GM19455 (cell line): Measurements from ENCODE around the gene MATCAP1.

Experiments used
- ATAC-seq: cut with Tn5 transposase; IDR thresholded peaks from one replicate; pipeline ENCODE4 v1.9.1; 2021; ENCODE audit not compliant: unreplicated experiment

MATCAP1 gene

GRCh38 chr16:67183627-67184452 is at the start of gene MATCAP1:
MATCAP1 (minus strand) TSS chr16:67183963; CDS start chr16:67180610, 3,353 bp downstream.
- peak; percentile 88 for ATAC-seq

GRCh38 chr16:67230809-67231660 is 47.3 kb upstream of the MATCAP1 start:
- ATAC-seq: no peak

DNA sequence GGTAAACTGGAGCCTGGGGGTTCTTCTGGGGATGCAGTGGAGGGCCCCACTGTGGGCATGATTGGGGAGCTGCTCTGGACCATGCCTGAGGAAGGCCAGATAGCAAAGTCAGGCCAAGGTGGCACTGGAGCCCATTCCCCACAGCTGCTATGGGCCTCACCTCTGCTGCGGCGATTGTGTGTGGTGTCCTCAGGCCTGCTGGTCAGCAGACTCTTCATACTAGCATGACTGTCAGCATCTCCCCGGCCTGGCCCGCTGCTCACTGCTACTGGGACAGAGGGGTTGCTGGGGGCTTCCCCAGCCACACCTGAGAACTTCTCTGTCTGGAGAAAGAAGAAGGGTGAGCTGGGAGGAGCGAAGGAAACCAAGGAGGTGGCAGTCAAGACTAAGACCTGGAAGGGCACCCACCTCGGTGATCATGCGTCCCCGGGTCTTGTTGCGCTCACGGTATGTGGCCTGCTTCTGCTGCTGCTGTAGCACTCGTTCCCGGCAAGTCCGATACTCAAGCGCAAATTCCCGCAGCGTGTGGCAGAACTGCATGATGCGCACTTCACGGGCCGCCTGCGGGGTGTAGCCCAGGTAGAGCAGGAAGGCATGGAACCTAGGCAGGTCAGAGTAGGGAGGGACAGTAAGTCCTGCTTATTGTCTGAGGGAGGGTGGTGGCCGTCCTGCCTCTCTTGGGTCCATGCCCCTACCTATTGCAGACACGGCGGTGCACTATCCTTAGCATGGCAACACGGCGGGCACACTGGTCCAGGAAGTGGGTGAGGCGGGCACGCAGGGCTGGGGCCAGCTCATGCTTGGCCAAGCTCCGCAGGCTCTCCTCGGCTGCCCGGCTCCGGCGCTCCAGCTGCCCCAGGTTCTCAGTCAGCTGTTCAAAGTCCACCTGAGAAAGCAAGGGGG is 46.4 kb upstream of the MATCAP1 start:
- ATAC-seq: no peak

DNA sequence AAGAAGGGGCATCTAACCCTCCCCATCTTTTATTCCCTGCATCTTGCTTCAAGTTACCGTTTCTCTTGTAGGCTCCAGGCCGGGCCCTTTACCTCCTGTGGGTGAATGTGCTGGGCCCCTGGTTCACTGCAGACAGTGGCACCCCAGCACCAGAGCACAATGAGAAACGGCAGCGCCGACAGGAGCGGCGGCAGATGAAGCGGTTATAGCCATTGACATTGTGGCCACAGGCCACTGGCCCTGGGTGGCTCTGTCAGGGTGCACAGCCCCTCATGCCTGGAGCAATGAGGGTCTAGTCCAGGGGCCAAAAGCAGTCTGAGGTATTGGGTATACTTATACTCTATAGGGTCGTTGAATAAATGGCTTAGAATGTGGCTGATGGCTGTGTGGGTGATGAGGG is 45.1 kb upstream of the MATCAP1 start:
- no peak for ATAC-seq

DNA sequence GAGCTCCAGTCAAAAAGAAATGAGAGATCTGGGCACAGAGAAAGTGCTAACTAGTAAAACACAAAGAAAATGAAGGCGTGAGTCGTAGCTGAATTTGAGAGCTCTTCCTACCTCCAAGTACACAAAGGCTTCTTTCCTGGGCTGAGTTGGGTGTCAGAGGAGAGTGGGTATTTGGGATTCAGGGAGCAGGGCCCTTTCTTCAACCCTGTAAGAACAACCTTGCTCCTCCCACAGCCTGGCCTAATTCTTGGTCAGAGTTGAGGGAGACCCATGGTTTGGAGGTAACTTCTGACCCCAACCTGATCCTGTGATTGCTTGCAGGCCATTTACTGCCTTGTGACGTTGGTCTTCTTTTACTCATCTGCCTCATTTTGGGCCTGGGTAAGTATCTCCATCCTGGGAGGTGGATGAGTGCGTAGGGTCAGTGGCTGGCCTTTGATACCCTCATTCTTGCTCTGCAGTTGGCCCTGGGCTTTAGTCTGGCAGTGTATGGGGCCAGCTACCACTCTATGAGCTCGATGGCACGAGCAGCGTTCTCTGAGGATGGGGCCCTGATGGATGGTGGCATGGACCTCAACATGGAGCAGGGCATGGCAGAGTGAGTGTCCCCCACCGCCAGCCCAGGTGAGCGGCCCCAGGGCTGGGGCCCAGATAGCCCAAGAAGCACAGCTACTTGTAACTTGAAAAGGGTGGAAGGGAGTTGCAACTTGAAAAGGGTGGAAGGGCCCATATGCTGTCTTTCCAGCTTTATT is 44.4 kb upstream of the MATCAP1 start:
- ATAC-seq: no peak

GRCh38 chr16:67227567-67227921 is 43.8 kb upstream of the MATCAP1 start:
- no peak for ATAC-seq

DNA sequence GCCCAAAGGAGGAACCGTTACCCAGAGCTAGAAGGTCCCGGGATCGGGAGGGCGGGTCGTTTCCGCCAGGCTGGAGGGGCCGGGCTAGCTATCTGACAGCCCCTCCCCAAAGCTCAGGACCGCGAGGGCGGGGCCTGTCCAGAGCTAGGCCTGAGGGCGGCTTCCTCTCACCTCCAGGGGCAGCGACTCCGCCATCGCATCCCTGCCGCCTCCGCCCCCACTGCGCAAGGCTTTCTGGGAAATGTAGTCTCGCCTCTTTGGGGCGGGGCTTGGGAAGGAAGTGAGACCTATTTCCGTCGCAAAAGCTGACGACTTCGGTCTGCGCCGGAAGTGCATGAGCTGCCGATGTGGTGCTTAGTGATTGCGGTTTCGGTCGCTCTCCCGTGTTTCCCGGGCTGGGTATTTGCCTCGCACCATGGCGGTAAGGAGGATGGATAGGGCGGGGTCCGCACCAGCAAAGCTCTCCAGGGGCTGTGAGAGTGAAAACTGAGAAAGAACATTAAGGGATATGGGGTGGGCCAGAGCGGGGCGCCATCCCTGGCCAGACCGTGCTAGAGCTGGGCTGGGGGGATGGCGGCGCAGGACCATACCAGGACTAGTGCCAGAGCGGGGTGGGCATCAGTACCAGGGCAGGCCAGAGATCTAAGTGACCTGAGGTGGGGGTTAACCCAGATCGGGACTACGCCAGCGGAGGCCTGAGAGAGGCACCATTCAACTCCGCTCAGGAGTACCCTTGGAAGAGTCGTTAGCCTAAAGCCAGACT is 43.2 kb upstream of the MATCAP1 start, which contains the start of gene TMEM208:
TMEM208 (plus strand) TSS at position 327 of the 763 bp plus-strand sequence; CDS start at position 416, 89 bp downstream.
- ATAC-seq: peak; percentile 89

DNA sequence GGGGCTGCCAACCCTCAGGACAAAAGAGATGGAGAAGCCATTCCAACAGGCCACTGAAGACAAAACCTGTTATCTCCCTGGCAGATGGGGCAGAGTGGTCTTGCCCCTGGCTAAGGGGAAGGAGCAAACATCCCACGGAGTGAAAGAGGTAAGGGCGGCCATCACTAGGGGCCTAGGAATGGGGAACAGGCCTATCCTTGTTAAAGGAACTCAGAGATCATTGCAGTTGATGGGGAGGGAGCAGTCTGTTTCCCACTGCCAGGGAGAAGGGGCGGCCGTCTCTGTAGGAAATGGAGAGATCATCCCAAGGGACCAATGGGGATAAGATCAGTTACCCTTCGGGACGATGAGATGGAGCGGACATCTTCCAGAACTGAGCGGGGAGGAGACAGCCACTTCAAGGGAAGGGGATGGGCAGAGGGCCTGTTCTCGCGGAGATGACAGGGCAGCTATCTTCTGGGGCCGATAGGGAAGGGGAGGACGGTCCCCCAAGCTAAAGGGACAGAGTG is 42.6 kb upstream of the MATCAP1 start:
- ATAC-seq: no peak

GRCh38 chr16:67223992-67224391 is 40.2 kb upstream of the MATCAP1 start:
- ATAC-seq: no peak

- no peak for ATAC-seq
These were observed 33.1 kb upstream of the MATCAP1 start for GRCh38 chr16:67216612-67217490.

DNA sequence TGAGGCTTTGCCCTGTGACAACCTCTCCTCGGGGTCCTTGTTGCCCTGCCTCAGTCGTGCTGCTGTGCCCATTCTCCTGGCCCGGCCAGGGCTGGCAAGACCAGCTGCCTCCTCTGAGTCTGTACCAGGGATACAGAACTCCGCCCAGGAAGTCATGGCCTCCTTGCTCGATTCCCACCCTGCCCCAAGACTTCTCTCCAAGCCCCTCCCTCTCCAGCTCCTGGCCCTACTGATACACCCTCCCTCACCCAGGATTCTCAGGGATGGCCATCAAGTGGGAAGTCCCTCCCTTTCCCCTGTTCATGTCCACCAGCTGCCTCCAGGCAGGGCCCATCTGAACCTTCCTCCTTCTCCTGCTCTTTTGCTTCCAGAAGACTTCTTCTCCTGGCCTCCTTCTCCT is 31.9 kb upstream of the MATCAP1 start:
- ATAC-seq: no peak

DNA sequence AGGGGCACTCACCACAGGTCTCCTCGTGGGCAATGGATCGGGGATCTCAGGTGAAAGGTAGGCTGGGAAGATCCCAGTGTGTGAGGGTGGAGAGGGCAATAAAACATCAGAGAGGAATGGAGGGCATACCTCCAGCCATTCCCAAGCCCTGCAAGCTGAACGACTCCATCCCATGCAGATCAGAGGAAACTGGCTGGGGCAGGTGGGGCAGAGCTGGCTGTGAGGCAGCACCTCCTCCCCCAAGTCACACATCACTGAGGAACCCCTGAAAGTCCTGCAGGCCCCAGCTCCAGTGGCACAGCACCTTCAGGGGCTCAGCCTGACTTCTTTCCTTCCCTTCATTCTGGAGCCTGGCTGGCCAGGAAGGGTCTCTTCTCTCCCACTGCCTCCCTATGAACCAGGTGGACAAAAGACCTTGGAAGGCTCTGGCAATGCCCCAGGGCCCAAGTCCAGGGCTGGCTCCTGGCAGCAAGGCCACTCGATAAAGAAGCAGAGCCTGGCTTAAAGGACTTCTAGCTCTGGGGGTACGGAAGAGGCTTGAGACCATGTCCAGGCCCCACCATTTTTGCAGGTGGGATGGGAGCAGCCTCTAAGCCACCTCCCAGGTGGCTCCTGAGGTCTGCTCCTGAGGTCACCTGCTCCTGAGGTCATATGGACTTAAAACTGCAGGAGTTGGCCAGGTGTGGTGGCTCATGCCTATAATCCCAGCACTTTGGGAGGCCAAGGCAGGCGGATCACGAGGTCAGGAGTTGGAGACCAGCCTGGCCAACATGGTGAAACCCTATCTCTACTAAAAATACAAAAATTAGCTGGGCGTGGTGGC is 29.6 kb upstream of the MATCAP1 start:
- no peak for ATAC-seq

GRCh38 chr16:67212766-67213165 is 29.0 kb upstream of the MATCAP1 start:
- no peak for ATAC-seq

- ATAC-seq: no peak
These were observed 27.9 kb upstream of the MATCAP1 start for GRCh38 chr16:67211674-67212073.

DNA sequence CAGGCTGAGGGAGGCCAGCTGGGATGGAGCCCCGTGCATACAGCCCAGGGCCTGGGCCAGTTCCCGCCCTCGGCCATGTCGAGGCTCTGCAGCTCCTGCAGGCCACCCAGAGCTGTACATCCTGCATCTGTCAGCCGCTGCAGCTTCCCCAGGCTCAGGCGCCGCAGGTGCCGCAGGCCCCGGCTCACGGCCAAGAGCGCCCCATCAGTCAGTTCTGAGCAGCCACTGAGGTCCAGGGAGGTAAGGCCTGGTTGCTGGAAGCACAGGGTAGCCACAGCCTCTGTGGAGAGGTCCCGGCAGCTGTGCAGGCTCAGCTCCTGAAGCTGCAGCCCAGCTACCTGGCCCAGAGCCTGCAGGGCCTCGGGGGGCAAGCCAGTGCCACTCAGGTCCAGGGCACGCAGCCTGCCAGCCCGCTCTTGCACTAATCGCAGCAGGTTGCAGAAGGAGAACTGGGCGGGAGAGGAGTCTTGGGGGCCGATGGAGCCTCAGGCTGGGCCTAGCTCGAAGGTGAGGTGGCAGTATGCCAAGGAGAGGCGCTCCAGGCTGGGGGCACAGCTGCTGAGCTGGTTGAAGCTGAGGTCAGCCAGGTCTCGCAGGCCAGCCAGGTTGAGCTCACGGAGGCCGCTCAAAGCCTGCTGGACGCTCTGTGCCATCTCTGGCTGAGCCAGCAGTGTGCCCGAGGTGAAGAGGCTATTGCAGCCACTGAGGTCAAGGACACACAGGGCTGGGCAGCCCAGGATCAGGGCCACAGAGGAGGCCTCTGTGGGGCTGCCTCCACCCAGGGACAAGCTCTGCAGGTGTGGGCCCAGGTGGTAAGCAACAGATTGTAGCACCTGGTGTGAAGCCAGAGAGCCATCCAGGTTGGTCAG is 26.5 kb upstream of the MATCAP1 start:
- ATAC-seq: no peak

GRCh38 chr16:67209565-67209964 is 25.8 kb upstream of the MATCAP1 start:
- ATAC-seq: no peak
